Tibial nerve (tissue), 4 donors: Measurements from ENCODE around the gene LAIR1.

Experiments
- CTCF ChIP-seq, 5 experiments: fragments of 200-600 bp in 3 of 5; fragments of 450-650 bp in 2 of 5; sonication (generic) in 3 of 5; IDR thresholded peaks; one replicate each; pipeline ENCODE4 v1.5.1; 2016 to 2019; ENCODE audit warnings: antibody characterized with exemption in 5 of 5, mild to moderate bottlenecking in 3 of 5, moderate library complexity in 2 of 5
- EP300 ChIP-seq, 2 donors: sonication (generic); formaldehyde crosslinking; IDR thresholded peaks; one replicate each; pipeline ENCODE4 v1.6.1; 2017; ENCODE audit warnings: antibody characterized with exemption in 2 of 2, mild to moderate bottlenecking in 1 of 2
- POLR2A ChIP-seq, 2 donors: fragments of 450-650 bp; IDR thresholded peaks; one replicate each; pipeline ENCODE4 v1.6.1; 2017; ENCODE audit warnings: antibody characterized with exemption in 2 of 2, mild to moderate bottlenecking in 2 of 2, moderate library complexity in 2 of 2

DNA sequence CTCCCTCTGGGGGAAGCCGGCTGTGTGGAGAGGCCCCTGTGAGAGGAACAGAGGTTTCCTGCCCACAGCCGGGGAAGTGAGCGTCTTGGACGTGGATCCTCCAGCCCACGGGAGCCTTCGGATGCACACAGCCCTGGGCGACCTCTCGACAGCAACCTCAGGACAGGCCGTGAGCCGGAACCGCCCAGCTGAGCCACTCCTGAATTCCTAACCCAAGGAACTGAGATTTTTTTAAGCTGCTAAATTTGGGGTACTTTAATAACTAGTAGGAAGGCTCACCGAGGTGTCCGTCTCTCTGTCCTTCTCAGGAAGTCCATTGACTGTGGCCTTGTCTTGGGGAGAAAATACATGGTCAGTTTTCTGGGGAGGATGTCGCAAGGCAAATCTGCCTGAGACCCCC lies 9.1 kb downstream of the LAIR1 start:
- TF ChIP-seq CTCF (IDR thresholded peaks at IDR 0.05) (no peak), POLR2A (IDR thresholded peaks at IDR 0.05) (no peak), EP300 (IDR thresholded peaks at IDR 0.05) (no peak)
